Measurements from ENCODE around the gene ZNF227. TPM values are rescaled to one million over a fixed set of nuclear protein-coding genes. Genes with fewer than 3 reads are reported as not detected.
"Not testable (repeated sequence)": the region's sequence is repeated elsewhere in the genome, so short reads cannot be mapped to it uniquely, and the experiment has no call there.

The ZNF227 gene
- total and polyA plus RNA-seq, 4 donors: 5.0 to 27.5 (median 12.3) TPM

GRCh38 chr19:44219926-44220325 lies 7.6 kb downstream of the ZNF227 start:
- H3K27me3 ChIP-seq (ENCODE audit: control insufficient read depth in 1 of 2, insufficient read depth in 2 of 2, low read length in 1 of 2); H3K9me3 ChIP-seq (ENCODE audit: control insufficient read depth, low read length); H3K4me1 ChIP-seq (ENCODE audit: control insufficient read depth in 1 of 2, insufficient read depth in 2 of 2, low read length in 2 of 2); H3K36me3 ChIP-seq (ENCODE audit: control insufficient read depth in 1 of 2, insufficient read depth in 2 of 2, low read length in 1 of 2); ATAC-seq (ENCODE audit: low FRiP score); DNase-seq; H3K4me3 ChIP-seq (ENCODE audit: low read length in 2 of 2); H3K27ac ChIP-seq (ENCODE audit: low read depth in 1 of 2, low read length in 2 of 2): not testable (repeated sequence)
- WGBS, 2 donors: 95 to 98% methylated on average over 2 to 3 of the region's 3 CpGs
- intact Hi-C loops (cut with DNase I): loop anchor here in 1 of 2 donors (10.0 kb wide), 1 partner anchor 135 kb away; the partner anchor contains the start of gene ZNF112

- H3K4me1 ChIP-seq (ENCODE audit: control insufficient read depth in 1 of 2, insufficient read depth in 2 of 2, low read length in 2 of 2); H3K27ac ChIP-seq (ENCODE audit: low read depth in 1 of 2, low read length in 2 of 2); ATAC-seq (ENCODE audit: low FRiP score); H3K9me3 ChIP-seq (ENCODE audit: control insufficient read depth, low read length); H3K36me3 ChIP-seq (ENCODE audit: control insufficient read depth in 1 of 2, insufficient read depth in 2 of 2, low read length in 1 of 2); H3K27me3 ChIP-seq (ENCODE audit: control insufficient read depth in 1 of 2, insufficient read depth in 2 of 2, low read length in 1 of 2); intact Hi-C loops (cut with DNase I); H3K4me3 ChIP-seq (ENCODE audit: low read length in 2 of 2); DNase-seq: not testable (repeated sequence)
- 96 to 97% methylated on average over 6 of the region's 6 CpGs for WGBS, 2 donors
Observed at GRCh38 chr19:44220761-44221160, 8.4 kb downstream of the ZNF227 start.

- H3K36me3 ChIP-seq (ENCODE audit: control insufficient read depth in 1 of 2, insufficient read depth in 2 of 2, low read length in 1 of 2); ATAC-seq (ENCODE audit: low FRiP score); DNase-seq; H3K9me3 ChIP-seq (ENCODE audit: control insufficient read depth, low read length); H3K4me3 ChIP-seq (ENCODE audit: low read length in 2 of 2); intact Hi-C loops (cut with DNase I); H3K27me3 ChIP-seq (ENCODE audit: control insufficient read depth in 1 of 2, insufficient read depth in 2 of 2, low read length in 1 of 2); H3K27ac ChIP-seq (ENCODE audit: low read depth in 1 of 2, low read length in 2 of 2); H3K4me1 ChIP-seq (ENCODE audit: control insufficient read depth in 1 of 2, insufficient read depth in 2 of 2, low read length in 2 of 2): not testable (repeated sequence)
- 97 to 100% methylated on average over 2 to 3 of the region's 3 CpGs for WGBS, 2 donors
Observed at GRCh38 chr19:44221291-44221690, 9.0 kb downstream of the ZNF227 start.

- DNase-seq (no peak), ATAC-seq (ENCODE audit: low FRiP score) (no peak)
- Histone ChIP-seq H3K4me1 (ENCODE audit: control insufficient read depth in 1 of 2, insufficient read depth in 2 of 2, low read length in 2 of 2) (no peaks in the 10 kb centered on the region), H3K36me3 (ENCODE audit: control insufficient read depth in 1 of 2, insufficient read depth in 2 of 2, low read length in 1 of 2) (peaks cover 19 to 36% of the 10 kb centered on the region in 2 donors), H3K4me3 (ENCODE audit: low read length in 2 of 2) (no peak overlapping the region), H3K27me3 (ENCODE audit: control insufficient read depth in 1 of 2, insufficient read depth in 2 of 2, low read length in 1 of 2) (no peaks in the 10 kb centered on the region), H3K9me3 (ENCODE audit: control insufficient read depth, low read length) (peaks cover 21% of the 10 kb centered on the region), H3K27ac (ENCODE audit: low read depth in 1 of 2, low read length in 2 of 2) (no peak overlapping the region)
- WGBS, 2 donors: 99 to 100% methylated on average over 3 of the region's 3 CpGs
- intact Hi-C loops (cut with DNase I): no loop called here
Observed at GRCh38 chr19:44228318-44228717, 16.0 kb downstream of the ZNF227 start.

- intact Hi-C loops (cut with DNase I): no loop called here
- H3K27ac ChIP-seq (ENCODE audit: low read depth in 1 of 2, low read length in 2 of 2): no peak overlapping the region
- no peaks in the 10 kb centered on the region for H3K4me1 ChIP-seq (ENCODE audit: control insufficient read depth in 1 of 2, insufficient read depth in 2 of 2, low read length in 2 of 2)
- peaks cover 0 to 2% of the 10 kb centered on the region in 2 donors for H3K27me3 ChIP-seq (ENCODE audit: control insufficient read depth in 1 of 2, insufficient read depth in 2 of 2, low read length in 1 of 2)
- peaks cover 40 to 65% of the 10 kb centered on the region in 2 donors for H3K36me3 ChIP-seq (ENCODE audit: control insufficient read depth in 1 of 2, insufficient read depth in 2 of 2, low read length in 1 of 2)
- H3K9me3 ChIP-seq (ENCODE audit: control insufficient read depth, low read length): peaks cover 40% of the 10 kb centered on the region
- ATAC-seq (ENCODE audit: low FRiP score) (no peak), DNase-seq (no peak)
- WGBS, 2 donors: 94 to 95% methylated on average over 3 of the region's 3 CpGs
- no peak overlapping the region for H3K4me3 ChIP-seq (ENCODE audit: low read length in 2 of 2)
Observed at GRCh38 chr19:44232867-44233266, 20.5 kb downstream of the ZNF227 start.

GRCh38 chr19:44236384-44236783 lies 24.1 kb downstream of the ZNF227 start:
- no peak overlapping the region for H3K27ac ChIP-seq (ENCODE audit: low read depth in 1 of 2, low read length in 2 of 2)
- DNase-seq (no peak), ATAC-seq (ENCODE audit: low FRiP score) (no peak)
- H3K4me1 ChIP-seq (ENCODE audit: control insufficient read depth in 1 of 2, insufficient read depth in 2 of 2, low read length in 2 of 2): no peaks in the 10 kb centered on the region
- peak overlapping the region in 1 of 2 donors; percentile 0 for H3K4me3 ChIP-seq (ENCODE audit: low read length in 2 of 2)
- peaks cover 31% of the 10 kb centered on the region for H3K9me3 ChIP-seq (ENCODE audit: control insufficient read depth, low read length)
- WGBS, 2 donors: 98 to 99% methylated on average over 8 of the region's 8 CpGs
- peaks cover 0 to 2% of the 10 kb centered on the region in 2 donors for H3K27me3 ChIP-seq (ENCODE audit: control insufficient read depth in 1 of 2, insufficient read depth in 2 of 2, low read length in 1 of 2)
- intact Hi-C loops (cut with DNase I): no loop called here
- H3K36me3 ChIP-seq (ENCODE audit: control insufficient read depth in 1 of 2, insufficient read depth in 2 of 2, low read length in 1 of 2): peaks cover 26 to 48% of the 10 kb centered on the region in 2 donors

GRCh38 chr19:44252332-44252731 lies 40.0 kb downstream of the ZNF227 start:
- H3K36me3 ChIP-seq (ENCODE audit: control insufficient read depth in 1 of 2, insufficient read depth in 2 of 2, low read length in 1 of 2); DNase-seq; H3K27me3 ChIP-seq (ENCODE audit: control insufficient read depth in 1 of 2, insufficient read depth in 2 of 2, low read length in 1 of 2); H3K4me1 ChIP-seq (ENCODE audit: control insufficient read depth in 1 of 2, insufficient read depth in 2 of 2, low read length in 2 of 2); intact Hi-C loops (cut with DNase I); ATAC-seq (ENCODE audit: low FRiP score); H3K27ac ChIP-seq (ENCODE audit: low read depth in 1 of 2, low read length in 2 of 2); H3K4me3 ChIP-seq (ENCODE audit: low read length in 2 of 2): not testable (repeated sequence)
- H3K9me3 ChIP-seq (ENCODE audit: control insufficient read depth, low read length): peaks cover 12% of the 10 kb centered on the region
- WGBS, 2 donors: 94 to 97% methylated on average over 2 of the region's 2 CpGs

- ATAC-seq (ENCODE audit: low FRiP score); H3K27me3 ChIP-seq (ENCODE audit: control insufficient read depth in 1 of 2, insufficient read depth in 2 of 2, low read length in 1 of 2); DNase-seq; H3K4me1 ChIP-seq (ENCODE audit: control insufficient read depth in 1 of 2, insufficient read depth in 2 of 2, low read length in 2 of 2); H3K27ac ChIP-seq (ENCODE audit: low read depth in 1 of 2, low read length in 2 of 2); H3K36me3 ChIP-seq (ENCODE audit: control insufficient read depth in 1 of 2, insufficient read depth in 2 of 2, low read length in 1 of 2); H3K4me3 ChIP-seq (ENCODE audit: low read length in 2 of 2); intact Hi-C loops (cut with DNase I): not testable (repeated sequence)
- 91 to 95% methylated on average over 2 of the region's 2 CpGs for WGBS, 2 donors
- peaks cover 12% of the 10 kb centered on the region for H3K9me3 ChIP-seq (ENCODE audit: control insufficient read depth, low read length)
Observed at GRCh38 chr19:44253392-44253791, 41.1 kb downstream of the ZNF227 start.

GRCh38 chr19:44254496-44254895 lies 42.2 kb downstream of the ZNF227 start:
- Histone ChIP-seq H3K27me3 (ENCODE audit: control insufficient read depth in 1 of 2, insufficient read depth in 2 of 2, low read length in 1 of 2) (no peaks in the 10 kb centered on the region), H3K4me3 (ENCODE audit: low read length in 2 of 2) (no peak overlapping the region), H3K4me1 (ENCODE audit: control insufficient read depth in 1 of 2, insufficient read depth in 2 of 2, low read length in 2 of 2) (no peaks in the 10 kb centered on the region), H3K9me3 (ENCODE audit: control insufficient read depth, low read length) (peaks cover 8% of the 10 kb centered on the region), H3K36me3 (ENCODE audit: control insufficient read depth in 1 of 2, insufficient read depth in 2 of 2, low read length in 1 of 2) (peaks cover 0 to 6% of the 10 kb centered on the region in 2 donors), H3K27ac (ENCODE audit: low read depth in 1 of 2, low read length in 2 of 2) (no peak overlapping the region)
- DNase-seq (no peak), ATAC-seq (ENCODE audit: low FRiP score) (no peak)
- WGBS, 2 donors: 95 to 96% methylated on average over 2 of the region's 2 CpGs
- intact Hi-C loops (cut with DNase I): no loop called here

Data from aorta (tissue), 5 donors.